ENCODE results near the gene FIG4. TPM values are rescaled to one million over a fixed set of nuclear protein-coding genes. Genes with fewer than 3 reads are reported as not detected.
"Not testable (repeated sequence)": the region's sequence is repeated elsewhere in the genome, so short reads cannot be mapped to it uniquely, and the experiment has no call there.

Gene FIG4
- total RNA-seq, 1 donor from 2014 or later, result 8.4 TPM

DNA sequence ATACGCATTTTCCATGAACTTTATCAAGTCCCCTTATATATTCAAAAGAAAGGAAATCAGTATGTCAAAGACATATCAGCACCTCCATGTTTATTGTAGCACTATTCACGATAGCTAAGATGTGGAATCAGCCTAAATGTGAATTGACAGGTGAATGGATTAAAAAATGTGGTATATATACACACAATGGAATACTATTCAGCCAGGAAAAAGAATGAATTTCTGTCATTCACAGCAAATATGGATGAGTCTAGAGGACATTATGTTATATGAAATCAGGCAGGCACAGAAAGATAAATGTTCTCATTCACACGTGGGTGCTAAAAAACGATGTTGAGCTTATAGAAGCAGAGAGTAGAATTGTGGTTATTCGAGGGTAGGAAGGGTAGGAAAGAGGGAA lies 5.3 kb downstream of the FIG4 start:
- intact Hi-C loops (cut with DNase I), result loop anchor here (10.0 kb wide), 1 partner anchor 172 kb away; no protein-coding TSS in a partner anchor
- ATAC-seq (no peak), DNase-seq (ENCODE audit: missing footprints) (no peak)

GRCh38 chr6:109701221-109701620 lies 10.1 kb downstream of the FIG4 start:
- DNase-seq (ENCODE audit: missing footprints) (no peak), ATAC-seq (no peak)
- intact Hi-C loops (cut with DNase I), result loop anchor here (10.0 kb wide), 1 partner anchor 484 kb away; the partner anchor contains the start of gene CDC40

- ATAC-seq, result no peak
Observed at GRCh38 chr6:109701774-109702173, 10.7 kb downstream of the FIG4 start.

DNA sequence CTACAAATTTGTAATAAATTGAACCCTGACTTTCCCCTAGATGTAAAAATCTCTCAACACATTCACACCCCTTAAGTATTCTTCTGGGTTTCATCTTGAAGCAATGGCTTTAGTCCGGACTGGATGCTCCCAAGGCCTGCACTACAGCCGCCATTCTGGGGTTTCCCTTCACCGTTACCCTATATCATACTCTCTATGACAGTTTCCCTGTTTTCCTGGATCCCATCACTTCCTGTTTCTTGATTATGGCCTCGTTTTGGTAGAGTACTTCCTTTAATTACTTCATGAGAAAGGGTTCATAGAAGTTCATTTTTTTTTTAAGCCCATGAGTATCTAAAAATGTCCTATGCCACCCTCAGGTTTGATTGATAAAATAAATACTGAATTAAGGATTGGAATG lies 11.7 kb downstream of the FIG4 start:
- no peak for DNase-seq (ENCODE audit: missing footprints)
- no peak for ATAC-seq
- intact Hi-C loops (cut with DNase I), result loop anchor here (2.0 to 10.0 kb wide), 2 partner anchors 482 to 688 kb away; partner anchors contain the start of gene CDC40

More at GRCh38 chr6:109701774-109702173, 10.7 kb downstream of the FIG4 start:
- intact Hi-C loops (cut with DNase I), result loop anchor here (2.0 to 10.0 kb wide), 2 partner anchors 483 to 689 kb away; partner anchors contain the start of gene CDC40
- DNase-seq (ENCODE audit: missing footprints), result no peak

- peak; percentile 90 for ATAC-seq
- intact Hi-C loops (cut with DNase I), result loop anchor here (1.0 to 10.0 kb wide), 3 partner anchors 72 to 480 kb away; partner anchors contain the start of gene CDC40
- peak; percentile 80 for DNase-seq (ENCODE audit: missing footprints)
Observed at GRCh38 chr6:109705258-109705657, 14.2 kb downstream of the FIG4 start.

- no peak for DNase-seq (ENCODE audit: missing footprints)
- intact Hi-C loops (cut with DNase I), result loop anchor here (5.0 to 10.0 kb wide), 2 partner anchors 71 to 478 kb away; partner anchors contain the start of gene CDC40
- ATAC-seq, result no peak
Observed at GRCh38 chr6:109706513-109706912, 15.4 kb downstream of the FIG4 start.

DNA sequence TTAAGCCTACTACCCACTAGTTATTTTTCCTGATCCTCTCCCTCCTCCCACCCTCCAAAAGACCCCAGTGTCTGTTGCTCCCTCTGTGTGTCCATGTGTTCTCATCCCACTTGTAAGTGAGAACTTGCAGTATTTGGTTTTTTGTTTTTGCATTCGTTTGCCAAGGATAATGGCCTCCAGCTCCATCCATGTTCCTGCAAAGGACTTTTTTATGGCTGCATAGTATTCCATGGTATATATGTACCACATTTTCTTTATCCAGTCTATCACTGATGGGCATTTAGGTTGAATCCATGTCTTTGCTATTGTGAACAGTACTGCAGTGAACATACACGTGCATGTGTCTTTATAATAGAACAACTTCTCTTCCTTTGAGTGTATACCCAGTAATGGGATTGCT lies 17.0 kb downstream of the FIG4 start:
- DNase-seq (ENCODE audit: missing footprints); ATAC-seq: not testable (repeated sequence)
- intact Hi-C loops (cut with DNase I), result loop anchor here (5.0 to 10.0 kb wide), 2 partner anchors 69 to 477 kb away; partner anchors contain the start of gene CDC40

GRCh38 chr6:109713097-109713496 lies 22.0 kb downstream of the FIG4 start:
- intact Hi-C loops (cut with DNase I), result no loop called here
- ATAC-seq (no peak), DNase-seq (ENCODE audit: missing footprints) (peak; percentile 58)

DNA sequence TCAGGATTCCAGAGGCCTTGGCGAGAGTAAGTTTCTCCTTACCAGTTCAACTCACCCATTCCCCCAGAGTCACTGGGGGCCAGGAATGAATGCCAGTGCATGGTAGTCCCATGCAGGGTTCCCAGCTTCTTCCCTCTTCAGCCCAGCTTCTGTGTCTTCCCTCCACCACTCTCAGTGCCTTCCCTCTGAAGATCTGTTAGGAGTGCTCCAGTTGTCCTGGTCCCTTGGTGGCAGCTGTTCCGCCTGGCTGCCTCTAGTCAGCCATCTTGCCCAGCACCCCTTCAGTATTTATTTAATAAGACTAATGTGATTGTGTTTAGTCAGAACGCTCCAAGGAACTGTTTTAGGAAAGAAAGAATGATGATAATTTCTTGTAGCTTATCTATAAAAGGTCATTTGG lies 23.1 kb downstream of the FIG4 start:
- no peak for DNase-seq (ENCODE audit: missing footprints)
- intact Hi-C loops (cut with DNase I), result no loop called here
- no peak for ATAC-seq

DNA sequence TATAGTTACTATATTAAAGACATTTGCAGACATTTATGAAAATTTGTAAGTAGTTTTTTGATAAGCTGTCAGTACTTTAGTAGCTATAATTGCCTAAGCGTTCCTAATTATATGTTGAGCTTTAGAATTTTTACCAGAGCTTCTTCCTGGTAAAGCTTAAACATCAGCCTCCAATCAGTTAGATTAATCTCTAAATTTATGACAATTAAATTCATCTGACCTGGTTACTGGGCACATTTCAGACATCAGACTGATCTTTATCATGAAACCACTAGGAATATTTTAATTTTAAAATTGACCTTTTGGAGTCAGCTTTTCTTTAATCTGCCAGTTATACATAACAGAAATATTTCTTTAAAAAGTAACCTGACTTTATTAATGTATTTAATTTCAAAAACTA lies 23.5 kb downstream of the FIG4 start:
- ATAC-seq (no peak), DNase-seq (ENCODE audit: missing footprints) (no peak)
- intact Hi-C loops (cut with DNase I), result no loop called here

DNA sequence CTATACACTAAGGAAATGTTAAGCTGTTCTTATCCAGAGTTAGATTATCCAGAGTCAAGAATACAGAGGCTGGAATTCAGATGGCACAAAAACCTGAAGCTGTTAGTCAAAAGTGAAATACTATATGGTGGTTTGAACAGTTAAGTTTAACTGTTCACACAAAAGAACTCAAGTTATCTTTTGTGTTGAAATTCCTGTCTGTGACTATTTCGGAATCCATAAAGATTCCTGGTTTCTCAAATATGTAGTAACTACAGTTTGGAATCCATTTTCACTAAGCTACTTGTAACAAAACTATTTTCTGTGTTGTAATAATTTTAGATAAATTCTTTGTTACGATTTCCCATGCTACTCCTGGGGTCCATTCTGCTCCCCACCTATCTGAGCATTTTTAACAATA lies 24.5 kb downstream of the FIG4 start:
- ATAC-seq, result no peak
- no peak for DNase-seq (ENCODE audit: missing footprints)
- intact Hi-C loops (cut with DNase I), result no loop called here

DNA sequence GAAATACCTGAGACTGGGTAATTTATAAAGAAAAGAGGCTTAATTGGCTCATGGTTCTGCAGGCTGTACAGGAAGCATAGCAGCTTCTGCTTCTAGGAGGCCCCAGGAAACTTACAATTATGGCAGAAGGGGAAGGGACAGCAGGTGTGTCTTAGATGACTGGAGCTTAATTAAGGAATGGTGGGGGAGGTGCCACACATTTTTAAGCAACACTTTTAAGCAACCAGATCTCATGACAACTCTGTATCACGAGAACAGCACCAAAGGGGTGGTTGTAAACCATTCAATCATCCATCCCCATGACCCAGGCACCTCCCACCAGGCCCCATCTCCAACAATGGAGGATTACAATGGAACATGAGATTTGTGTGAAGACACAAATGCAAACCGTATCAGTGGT lies 26.9 kb downstream of the FIG4 start:
- ATAC-seq, result no peak
- DNase-seq (ENCODE audit: missing footprints), result no peak
- intact Hi-C loops (cut with DNase I), result no loop called here

DNA sequence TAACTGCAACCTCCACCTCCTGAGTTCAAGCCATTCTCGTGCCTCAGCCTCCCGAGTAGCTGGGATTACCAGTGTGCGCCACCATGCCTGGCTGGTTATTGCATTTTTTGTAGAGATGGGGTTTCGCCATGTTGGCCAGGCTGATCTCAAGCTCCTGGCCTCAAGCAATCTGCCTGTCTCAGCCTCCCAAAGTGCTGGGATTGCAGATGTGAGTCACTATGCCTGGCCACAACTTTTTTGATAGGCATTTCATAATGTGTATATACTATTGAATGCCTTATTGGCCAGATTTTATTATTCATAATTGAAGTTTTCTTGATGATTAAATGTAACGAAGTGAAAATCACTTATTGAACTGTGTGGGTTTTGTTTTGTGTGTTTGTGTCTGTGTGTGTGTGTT lies 27.9 kb downstream of the FIG4 start:
- no peak for ATAC-seq
- intact Hi-C loops (cut with DNase I), result no loop called here
- no peak for DNase-seq (ENCODE audit: missing footprints)

GRCh38 chr6:109720311-109720710 lies 29.2 kb downstream of the FIG4 start:
- no peak for ATAC-seq
- intact Hi-C loops (cut with DNase I), result no loop called here
- DNase-seq (ENCODE audit: missing footprints), result no peak

GRCh38 chr6:109722011-109722410 lies 30.9 kb downstream of the FIG4 start:
- no peak for ATAC-seq
- DNase-seq (ENCODE audit: missing footprints), result no peak
- intact Hi-C loops (cut with DNase I), result no loop called here

DNA sequence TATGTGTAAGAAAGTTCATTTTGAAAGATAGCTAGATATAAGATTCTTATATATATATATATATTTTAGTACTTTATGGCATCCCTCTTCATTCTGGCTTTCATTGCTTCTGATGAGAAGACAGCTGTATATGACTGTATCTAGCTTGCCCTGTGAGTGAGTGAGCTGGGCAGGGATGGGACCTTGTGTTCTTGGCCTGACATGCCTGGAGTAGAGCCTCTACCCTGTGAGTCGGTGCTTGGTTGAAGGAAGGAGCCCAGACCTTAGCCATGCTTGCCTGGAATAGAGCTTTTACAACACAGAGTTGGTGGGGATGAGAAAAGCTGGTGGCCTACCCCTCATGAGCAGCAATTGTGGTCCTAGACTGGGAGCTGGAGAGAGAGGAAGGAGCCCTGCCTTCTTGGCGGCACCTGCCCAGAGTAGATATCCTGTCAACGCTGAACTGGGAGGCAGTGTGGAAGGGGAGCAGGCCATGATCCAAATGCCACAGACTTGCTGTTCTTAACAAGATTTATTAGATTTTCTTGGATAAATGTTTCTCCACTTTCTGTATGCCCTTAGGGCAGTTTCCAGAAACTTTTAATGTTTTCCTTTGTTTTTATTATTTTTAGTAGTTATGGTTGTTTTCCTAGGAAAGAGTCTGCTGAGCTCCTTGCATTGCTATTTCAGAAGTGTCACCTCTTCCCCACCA lies 31.6 kb downstream of the FIG4 start:
- intact Hi-C loops (cut with DNase I), result no loop called here
- no peak for DNase-seq (ENCODE audit: missing footprints)
- no peak for ATAC-seq

GRCh38 chr6:109725250-109725649 lies 34.2 kb downstream of the FIG4 start:
- intact Hi-C loops (cut with DNase I); ATAC-seq: not testable (repeated sequence)

GRCh38 chr6:109736273-109737025 lies 45.4 kb downstream of the FIG4 start:
- DNase-seq (ENCODE audit: missing footprints) (no peak), ATAC-seq (no peak)
- intact Hi-C loops (cut with DNase I), result no loop called here

More at GRCh38 chr6:109725250-109725649, 34.2 kb downstream of the FIG4 start:
- not testable (repeated sequence) for DNase-seq (ENCODE audit: missing footprints)

- ATAC-seq, result no peak
- DNase-seq (ENCODE audit: missing footprints), result no peak
- intact Hi-C loops (cut with DNase I), result no loop called here
Observed at GRCh38 chr6:109738255-109738654, 47.2 kb downstream of the FIG4 start.

DNA sequence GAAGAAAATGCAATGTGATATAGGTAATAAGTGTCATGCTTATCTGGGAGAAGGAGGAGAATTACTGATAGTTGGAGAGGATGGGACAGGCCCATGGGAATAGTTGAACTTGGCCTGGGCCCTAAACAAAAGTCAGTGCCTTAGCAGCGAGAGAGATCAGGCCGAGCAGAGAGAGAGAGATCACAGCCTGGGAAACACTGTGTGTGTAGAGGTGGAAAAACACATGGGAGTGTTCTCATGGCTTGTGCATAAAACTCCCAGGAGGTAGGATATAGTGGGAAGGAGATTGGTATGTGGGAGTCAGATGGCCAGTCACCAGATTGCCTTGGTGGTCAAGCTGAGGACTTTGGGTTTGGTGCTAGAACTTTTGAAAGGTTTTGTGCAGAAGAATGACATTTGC lies 47.6 kb downstream of the FIG4 start:
- no peak for ATAC-seq
- intact Hi-C loops (cut with DNase I), result no loop called here

More for the DNA sequence above, 47.6 kb downstream of the FIG4 start:
- DNase-seq (ENCODE audit: missing footprints), result no peak

All from Right ventricle myocardium inferior (tissue), 1 donor.